HL-60 (cell line): ENCODE results near the gene KRTAP2-3.
A peak's percentile ranks its signal among the peaks of the same experiment; 100 is the strongest.
"Not testable (repeated sequence)": the region's sequence is repeated elsewhere in the genome, so short reads cannot be mapped to it uniquely, and the experiment has no call there.

Experiments
- POLR2AphosphoS5 ChIP-seq: IDR thresholded peaks from 2 replicates; pipeline ENCODE4 v1.6.1; 2012; ENCODE audit warnings: low read depth
- SPI1 ChIP-seq: IDR thresholded peaks from 2 replicates; pipeline ENCODE4 v1.6.1; 2012; ENCODE audit warnings: low read depth, mild to moderate bottlenecking, borderline replicate concordance

DNA sequence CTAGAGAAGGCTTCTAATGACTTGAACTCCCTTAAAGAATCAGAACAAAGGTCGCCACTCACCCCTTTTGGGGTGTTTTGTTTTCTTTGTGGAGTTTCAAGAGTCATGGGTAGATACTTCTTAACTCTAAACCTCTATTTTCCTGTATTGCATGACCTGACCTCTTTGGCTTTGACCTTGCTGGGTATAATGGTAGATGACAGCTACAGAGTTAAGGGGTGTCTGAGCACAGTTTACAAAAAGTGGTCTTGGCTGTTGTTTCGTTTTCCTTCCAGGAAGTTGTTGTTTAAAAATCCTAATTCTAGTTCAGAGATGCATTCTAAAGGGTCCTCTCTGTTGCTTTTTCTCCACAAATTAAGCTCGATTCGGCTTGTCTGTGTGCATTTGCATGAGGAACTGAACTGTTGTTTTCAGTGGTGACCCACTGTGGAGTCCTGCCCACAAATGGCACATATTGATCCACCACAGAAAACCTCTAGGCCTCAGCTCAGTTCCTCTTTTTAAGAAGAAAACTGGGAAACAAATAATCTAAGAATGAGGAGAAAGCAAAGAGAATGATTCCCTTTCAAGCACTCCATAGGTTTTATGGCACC is 28.9 kb upstream of the KRTAP2-3 start:
- peak; percentile 3; the same call in 1 of the 2 replicates for TF ChIP-seq SPI1
- TF ChIP-seq POLR2AphosphoS5: not testable (repeated sequence)
